ENCODE data around the gene SLC47A1.
"Not testable (repeated sequence)": the region's sequence is repeated elsewhere in the genome, so short reads cannot be mapped to it uniquely, and the experiment has no call there.

DNA sequence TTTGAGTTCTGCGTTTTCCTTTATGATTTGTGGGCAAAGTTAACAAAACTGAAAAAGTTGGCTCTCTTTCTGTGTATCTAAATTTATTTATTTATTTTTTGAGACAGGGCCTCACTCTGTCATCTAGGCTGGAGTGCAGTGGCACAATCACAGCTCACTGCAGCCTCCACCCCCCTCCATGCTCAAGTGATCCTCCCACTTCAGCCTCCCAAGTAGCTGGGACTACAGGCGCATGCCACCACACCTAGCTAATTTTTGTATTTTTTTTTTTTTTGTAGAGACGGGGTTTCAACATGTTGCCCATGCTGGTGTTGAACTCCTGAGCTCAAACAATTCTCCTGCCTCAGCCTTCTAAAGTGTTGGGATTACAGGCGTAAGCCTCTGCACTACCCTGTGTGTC lies 6.7 kb upstream of the SLC47A1 start:
- not testable (repeated sequence) for TF ChIP-seq POLR2AphosphoS5 (IDR thresholded peaks at IDR 0.05; ENCODE audit: low read depth, low read length); PAX5 (IDR thresholded peaks at IDR 0.05; ENCODE audit: insufficient read depth, low read length, severe bottlenecking); POLR2A (IDR thresholded peaks at IDR 0.05; ENCODE audit: low read depth, low read length)
